OCI-LY1 (cell line): ENCODE results near the gene CLEC4E.

ENCODE experiments used
- EZH2 ChIP-seq: fragments of 200-600 bp; sonication (generic), shearing (Covaris generic); IDR thresholded peaks from 2 replicates; pipeline ENCODE4 v1.8.0; 2017; ENCODE audit warnings: borderline replicate concordance, mixed run types, mild to moderate bottlenecking, antibody characterized with exemption, low read length, moderate library complexity, mixed read lengths
- TF ChIP-seq, protein P1 (sequence below): fragments of 200-600 bp; sonication (generic), shearing (Covaris generic); IDR thresholded peaks from 2 replicates; pipeline ENCODE4 v1.5.1; 2017; ENCODE audit warnings: mild to moderate bottlenecking, antibody characterized with exemption, low read length, moderate library complexity, mixed read lengths

GRCh38 chr12:8532045-8532444 lies 8.7 kb downstream of the CLEC4E start:
- TF ChIP-seq, protein P1, sequence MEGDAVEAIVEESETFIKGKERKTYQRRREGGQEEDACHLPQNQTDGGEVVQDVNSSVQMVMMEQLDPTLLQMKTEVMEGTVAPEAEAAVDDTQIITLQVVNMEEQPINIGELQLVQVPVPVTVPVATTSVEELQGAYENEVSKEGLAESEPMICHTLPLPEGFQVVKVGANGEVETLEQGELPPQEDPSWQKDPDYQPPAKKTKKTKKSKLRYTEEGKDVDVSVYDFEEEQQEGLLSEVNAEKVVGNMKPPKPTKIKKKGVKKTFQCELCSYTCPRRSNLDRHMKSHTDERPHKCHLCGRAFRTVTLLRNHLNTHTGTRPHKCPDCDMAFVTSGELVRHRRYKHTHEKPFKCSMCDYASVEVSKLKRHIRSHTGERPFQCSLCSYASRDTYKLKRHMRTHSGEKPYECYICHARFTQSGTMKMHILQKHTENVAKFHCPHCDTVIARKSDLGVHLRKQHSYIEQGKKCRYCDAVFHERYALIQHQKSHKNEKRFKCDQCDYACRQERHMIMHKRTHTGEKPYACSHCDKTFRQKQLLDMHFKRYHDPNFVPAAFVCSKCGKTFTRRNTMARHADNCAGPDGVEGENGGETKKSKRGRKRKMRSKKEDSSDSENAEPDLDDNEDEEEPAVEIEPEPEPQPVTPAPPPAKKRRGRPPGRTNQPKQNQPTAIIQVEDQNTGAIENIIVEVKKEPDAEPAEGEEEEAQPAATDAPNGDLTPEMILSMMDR, result no peak
- no peak for TF ChIP-seq EZH2
